GM21576 (cell line): ENCODE data around the gene DGKZ.
A peak's percentile ranks its signal among the peaks of the same experiment; 100 is the strongest.

Experiments
- ATAC-seq: cut with Tn5 transposase; IDR thresholded peaks from one replicate; pipeline ENCODE4 v1.9.1; 2021; ENCODE audit warnings: mild to moderate bottlenecking, moderate library complexity; ENCODE audit not compliant: unreplicated experiment

DGKZ gene

GRCh38 chr11:46391186-46391577, 43.9 kb downstream of the DGKZ start:
- no peak for ATAC-seq

DNA sequence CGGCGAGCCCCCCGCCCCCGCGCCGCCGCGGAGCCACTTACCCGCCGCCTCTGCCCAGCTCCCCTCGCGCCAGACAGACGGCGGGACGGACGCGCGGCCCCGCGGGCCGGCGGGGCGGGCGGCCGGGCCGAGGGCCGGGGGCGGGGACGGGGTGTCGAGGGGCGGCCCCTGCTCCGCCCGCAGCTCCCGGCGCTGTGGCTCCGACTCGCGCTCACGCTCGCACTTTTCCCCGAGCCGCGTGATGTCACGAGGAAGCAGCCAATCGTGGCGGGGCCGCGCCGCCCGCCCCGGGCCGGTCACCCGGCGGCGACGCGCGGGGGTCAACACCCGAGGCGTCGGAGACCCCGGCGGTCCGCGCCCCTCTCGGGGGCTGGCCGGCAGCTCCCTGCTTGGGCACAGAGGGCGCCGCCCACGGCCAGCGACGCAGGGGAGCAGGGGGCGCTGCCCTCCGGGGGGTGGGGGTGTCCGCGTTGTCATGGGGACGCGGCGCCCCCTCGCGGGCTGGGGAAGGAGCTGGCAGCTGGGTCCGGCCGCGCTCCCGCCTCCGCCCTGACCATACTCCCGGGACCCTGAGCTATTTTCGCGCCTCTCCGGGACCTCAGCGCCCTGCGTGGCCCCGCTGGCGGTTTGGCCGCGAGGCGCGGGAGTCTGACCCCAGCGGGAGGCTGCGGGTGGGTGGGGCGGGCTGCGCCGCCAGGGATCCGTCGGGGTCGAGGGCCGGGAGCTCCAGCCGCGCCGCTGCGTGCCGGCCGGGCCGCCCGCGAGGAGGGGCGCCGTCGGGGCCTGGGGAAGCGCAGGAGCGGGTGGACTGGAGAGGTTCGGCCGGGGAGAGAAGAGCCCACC, 44.5 kb downstream of the DGKZ start, which contains the start of gene CHRM4:
CHRM4 (minus strand) TSS at position 199 of the 843 bp plus-strand sequence. CDS start 5,219 bp downstream, outside the sequence.
- ATAC-seq = no peak

GRCh38 chr11:46392421-46393230, 45.4 kb downstream of the DGKZ start:
- ATAC-seq = peak; percentile 52

DNA sequence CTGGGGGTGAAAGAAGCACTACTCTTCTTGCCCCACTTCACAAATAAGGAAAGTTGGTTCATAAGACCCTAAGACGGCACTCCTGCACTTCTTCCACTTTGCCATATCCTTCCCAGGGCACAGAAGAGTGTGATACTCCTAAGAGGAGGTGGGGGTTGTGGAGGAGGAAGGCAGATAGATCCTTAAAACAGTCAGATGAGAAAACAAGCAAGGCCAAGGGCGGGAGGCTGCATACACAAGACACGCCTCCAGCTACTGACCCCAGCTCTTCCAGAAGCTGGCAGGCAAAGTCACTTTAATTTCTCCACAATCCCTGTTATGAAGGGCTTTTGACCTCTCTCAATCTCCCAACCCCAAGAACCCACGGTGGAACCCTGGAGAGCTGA, 46.0 kb downstream of the DGKZ start:
- ATAC-seq = no peak

DNA sequence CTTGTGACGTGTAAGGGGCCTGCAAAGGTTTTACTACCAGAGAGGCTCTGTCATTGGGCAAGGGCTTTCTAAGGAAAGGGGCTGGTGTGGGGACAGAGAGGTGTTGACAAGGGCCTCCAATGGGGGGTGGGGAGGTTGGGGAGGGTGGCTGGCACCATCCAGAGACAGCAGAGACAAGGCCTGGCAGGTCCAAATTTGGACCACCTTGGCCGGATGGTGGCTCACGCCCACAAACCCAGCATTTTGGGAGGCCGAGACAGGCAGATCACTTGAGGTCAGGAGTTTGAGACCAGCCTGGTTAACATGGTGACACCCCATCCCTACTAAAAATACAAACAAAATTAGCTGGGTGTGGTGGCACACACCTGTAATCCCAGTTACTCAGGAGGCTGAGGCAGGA, 46.5 kb downstream of the DGKZ start:
- ATAC-seq = no peak

DNA sequence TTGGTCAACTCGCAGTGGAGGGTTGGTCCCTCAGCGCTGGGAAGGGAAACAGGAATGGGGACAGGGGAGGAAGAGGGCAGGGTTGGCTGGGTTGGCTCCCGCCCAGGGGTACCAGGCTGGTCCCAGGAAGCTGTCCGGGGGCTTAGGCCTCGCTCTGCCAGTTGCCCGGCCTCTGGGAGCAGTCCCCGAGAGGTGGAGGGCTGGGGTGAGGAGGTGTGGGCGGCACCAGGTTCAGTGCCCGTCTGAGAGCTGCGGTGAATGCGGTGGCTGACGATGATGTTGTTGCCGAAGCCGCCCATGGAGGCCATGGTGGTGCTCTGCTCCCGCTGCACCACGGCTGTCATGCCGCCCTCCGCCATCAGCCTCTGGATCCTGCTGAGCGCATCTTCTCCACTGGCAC, 50.3 kb downstream of the DGKZ start:
- ATAC-seq = no peak

GRCh38 chr11:46402957-46403902, 56.0 kb downstream of the DGKZ start:
- no peak for ATAC-seq

- no peak for ATAC-seq
Observed at GRCh38 chr11:46404476-46405017, 57.3 kb downstream of the DGKZ start.

DNA sequence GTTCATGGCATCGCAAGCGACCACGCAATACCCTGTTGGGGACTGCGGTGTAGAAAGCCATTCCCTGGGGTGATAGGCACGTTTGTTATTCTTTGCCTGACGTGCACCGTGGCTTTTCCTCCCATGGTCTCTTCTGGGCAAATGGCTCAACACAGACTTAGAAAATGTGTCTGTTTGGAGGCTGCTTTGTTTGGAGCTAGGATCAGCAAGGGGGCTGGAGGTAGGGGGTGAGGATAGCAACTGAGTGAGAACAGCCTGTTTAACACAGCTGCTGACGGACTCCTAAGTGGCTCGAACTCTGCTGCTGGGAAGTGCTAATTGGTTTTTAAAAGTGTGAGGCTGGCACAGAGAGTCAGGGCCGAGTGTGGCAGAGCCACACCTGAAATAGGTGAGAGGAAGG, 60.4 kb downstream of the DGKZ start:
- ATAC-seq = no peak

GRCh38 chr11:46408407-46408986, 61.2 kb downstream of the DGKZ start:
- ATAC-seq = no peak

GRCh38 chr11:46410021-46410420, 62.8 kb downstream of the DGKZ start:
- ATAC-seq = no peak

DNA sequence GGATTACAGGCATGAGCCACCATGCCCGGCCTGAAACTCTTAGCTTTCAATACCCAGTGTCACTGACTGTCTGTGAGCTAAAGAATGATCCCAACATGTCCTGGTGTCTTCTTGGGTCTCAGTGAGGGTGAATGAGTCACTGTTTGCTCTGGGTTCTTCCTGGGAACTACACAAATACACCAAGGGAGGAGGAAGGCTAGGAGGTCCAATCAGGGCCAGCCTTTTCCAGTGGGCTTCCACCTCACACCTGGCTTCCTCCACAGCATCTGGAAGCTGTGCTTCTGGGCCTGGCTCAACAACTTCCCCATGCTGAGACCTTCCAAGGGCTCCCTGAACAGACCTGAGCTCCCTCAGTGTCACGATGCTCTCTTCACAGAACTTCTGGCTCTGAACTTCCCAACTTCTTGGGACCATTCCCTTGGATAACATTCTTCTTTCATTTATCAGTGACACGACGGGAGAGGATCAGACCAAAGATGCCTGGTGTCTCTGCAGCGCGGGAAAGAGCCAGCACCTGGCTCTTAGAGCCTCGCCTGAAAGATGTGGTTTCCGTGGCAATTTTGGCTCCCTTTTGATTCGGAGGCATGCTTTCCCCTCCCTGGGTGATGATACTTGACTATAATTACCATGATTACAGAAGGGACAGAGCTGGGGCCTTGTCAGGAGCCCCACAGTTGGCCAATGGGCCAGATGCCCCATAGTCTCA, 66.7 kb downstream of the DGKZ start:
- ATAC-seq = no peak

DNA sequence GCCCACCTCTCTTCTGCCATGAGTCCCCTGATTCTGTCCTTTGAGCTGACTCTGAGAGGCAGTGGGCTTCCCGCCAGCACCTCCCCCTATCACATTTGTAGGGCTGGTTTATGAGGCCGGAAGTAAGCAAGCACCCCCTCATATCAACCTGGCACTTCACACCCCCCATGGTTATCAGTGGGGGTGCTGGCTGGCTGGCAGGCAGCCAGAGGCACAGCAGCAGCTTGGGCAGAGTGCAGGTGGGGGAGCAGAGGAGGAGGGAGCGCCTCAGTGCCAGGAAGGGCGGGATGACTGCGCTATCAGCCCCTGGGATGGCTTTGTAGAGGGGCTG, 67.2 kb downstream of the DGKZ start:
- no peak for ATAC-seq

DNA sequence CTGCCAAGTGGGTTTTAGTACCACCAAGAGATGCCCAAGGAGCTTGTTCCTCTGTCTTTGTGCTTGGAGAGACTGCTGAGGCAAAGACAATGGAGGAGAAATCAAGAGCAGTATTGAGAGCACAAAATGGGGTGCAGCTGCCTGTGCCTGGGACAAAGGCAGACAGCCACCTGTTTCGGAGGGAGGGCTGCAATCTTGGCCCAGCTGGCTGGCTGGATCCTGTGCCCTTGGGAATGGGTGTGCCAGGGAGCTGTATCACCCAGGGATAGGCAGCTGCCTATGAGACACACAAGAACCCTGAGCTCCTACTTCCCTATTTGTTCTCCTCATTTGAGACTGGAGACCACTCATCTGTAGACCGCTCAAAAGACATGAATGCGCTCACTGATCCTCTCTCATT, 67.6 kb downstream of the DGKZ start:
- no peak for ATAC-seq

DNA sequence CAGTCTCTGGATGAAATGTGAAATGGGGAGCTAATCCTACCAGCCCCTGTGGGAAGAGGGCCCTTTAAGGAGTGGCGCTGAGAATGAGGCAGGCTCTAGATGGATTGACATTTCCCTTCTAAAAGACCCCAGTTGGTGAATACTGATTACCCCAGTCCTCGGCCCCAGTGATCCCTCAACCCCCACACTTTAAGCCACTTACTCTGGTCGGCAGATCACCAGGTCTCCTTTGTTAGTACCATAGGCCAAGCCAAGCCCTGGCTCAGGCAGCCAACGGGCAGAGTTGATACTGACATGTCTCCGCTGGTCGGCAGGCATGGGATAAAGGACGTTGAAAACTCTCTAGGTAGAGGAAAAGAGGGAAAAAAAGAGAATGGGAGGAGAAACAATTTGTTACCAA, 70.4 kb downstream of the DGKZ start:
- no peak for ATAC-seq

GRCh38 chr11:46418751-46419150, 71.5 kb downstream of the DGKZ start:
- ATAC-seq = no peak

GRCh38 chr11:46420513-46420912, 73.2 kb downstream of the DGKZ start:
- ATAC-seq = no peak

DNA sequence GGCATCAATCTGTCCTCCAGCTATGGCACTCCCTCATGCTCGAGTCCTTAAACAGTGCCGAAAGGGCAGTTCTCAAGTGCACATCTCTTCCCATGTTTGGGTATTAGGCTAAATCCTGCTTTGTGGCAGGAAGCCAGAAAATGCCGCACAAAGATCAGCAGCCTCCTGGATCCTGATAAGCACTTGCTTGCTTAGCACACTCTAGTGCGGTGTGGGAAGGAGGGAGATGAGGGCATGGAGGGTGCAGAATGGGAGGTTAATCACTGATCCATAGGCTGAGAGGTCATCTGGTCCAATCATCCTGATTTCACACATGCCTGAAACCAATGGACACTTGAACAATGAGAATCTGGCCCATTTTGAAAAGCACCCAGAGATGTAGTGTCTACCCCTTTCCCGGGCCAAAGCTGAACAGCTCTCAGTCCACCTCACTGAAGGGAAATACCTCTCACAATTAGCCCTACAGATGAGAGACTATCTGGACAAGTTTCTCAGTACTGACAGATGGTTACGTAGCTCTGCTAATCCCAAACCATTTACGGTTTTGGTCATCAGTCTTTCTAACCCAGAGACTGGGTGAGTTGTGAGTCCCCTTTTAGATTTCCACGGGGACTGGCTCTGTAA, 74.1 kb downstream of the DGKZ start:
- no peak for ATAC-seq

DNA sequence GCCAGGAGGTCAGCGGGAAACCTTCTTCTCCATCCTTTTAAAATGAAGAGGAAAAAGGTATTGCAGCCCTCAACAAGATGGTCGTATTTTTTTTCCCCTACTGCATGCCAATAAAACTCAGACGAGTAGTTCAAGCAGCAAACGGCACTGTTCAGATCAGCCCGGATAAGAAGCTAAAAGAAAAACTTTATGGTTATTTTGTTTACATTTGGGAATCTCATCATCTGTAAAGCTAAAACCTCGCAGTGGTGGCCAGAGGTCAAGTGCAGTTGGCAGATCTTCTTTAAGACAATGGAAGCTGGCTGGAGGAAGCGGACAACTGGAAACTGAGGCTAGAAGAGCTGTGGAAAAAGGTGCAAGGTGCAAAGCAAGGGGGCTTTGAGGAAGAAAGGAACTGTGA, 75.3 kb downstream of the DGKZ start:
- no peak for ATAC-seq
